Activated naive CD8-positive, alpha-beta T cell treated with anti-CD3 and anti-CD28 coated beads for 36 hours (primary cell): ENCODE measurements around the gene CEPT1. TPM values are rescaled to one million over a fixed set of nuclear protein-coding genes. Genes with fewer than 3 reads are reported as not detected.
A peak's percentile ranks its signal among the peaks of the same experiment; 100 is the strongest.

Experiments
- DNase-seq: peaks from one replicate; pipeline ENCODE4 v3.0.0; 2021
- H3K27ac Mint-ChIP-seq: one replicate; pipeline ENCODE4 v1.8.0; 2022; ENCODE audit warnings: mild to moderate bottlenecking, moderate library complexity, mixed read lengths
- H3K27me3 Mint-ChIP-seq: one replicate; pipeline ENCODE4 v1.8.0; 2022; ENCODE audit warnings: mild to moderate bottlenecking, mixed read lengths
- H3K36me3 Mint-ChIP-seq: one replicate; pipeline ENCODE4 v1.8.0; 2021; ENCODE audit warnings: mild to moderate bottlenecking, mixed read lengths
- H3K4me1 Mint-ChIP-seq: one replicate; pipeline ENCODE4 v1.8.0; 2021; ENCODE audit warnings: mixed read lengths
- H3K4me3 Mint-ChIP-seq: one replicate; pipeline ENCODE4 v1.8.0; 2022; ENCODE audit warnings: mild to moderate bottlenecking, moderate library complexity, mixed read lengths
- H3K9me3 Mint-ChIP-seq: one replicate; pipeline ENCODE4 v1.8.0; 2022; ENCODE audit warnings: mixed read lengths
- total RNA-seq, 2 experiments: library from RNA; stranded (reverse); gene quantifications; one replicate each; pipeline ENCODE4 v1.2.3, GENCODE V29; 2021

CEPT1 gene
- total RNA-seq, 2 experiments from 2014 or later, result 34.8 to 35.9 TPM

DNA sequence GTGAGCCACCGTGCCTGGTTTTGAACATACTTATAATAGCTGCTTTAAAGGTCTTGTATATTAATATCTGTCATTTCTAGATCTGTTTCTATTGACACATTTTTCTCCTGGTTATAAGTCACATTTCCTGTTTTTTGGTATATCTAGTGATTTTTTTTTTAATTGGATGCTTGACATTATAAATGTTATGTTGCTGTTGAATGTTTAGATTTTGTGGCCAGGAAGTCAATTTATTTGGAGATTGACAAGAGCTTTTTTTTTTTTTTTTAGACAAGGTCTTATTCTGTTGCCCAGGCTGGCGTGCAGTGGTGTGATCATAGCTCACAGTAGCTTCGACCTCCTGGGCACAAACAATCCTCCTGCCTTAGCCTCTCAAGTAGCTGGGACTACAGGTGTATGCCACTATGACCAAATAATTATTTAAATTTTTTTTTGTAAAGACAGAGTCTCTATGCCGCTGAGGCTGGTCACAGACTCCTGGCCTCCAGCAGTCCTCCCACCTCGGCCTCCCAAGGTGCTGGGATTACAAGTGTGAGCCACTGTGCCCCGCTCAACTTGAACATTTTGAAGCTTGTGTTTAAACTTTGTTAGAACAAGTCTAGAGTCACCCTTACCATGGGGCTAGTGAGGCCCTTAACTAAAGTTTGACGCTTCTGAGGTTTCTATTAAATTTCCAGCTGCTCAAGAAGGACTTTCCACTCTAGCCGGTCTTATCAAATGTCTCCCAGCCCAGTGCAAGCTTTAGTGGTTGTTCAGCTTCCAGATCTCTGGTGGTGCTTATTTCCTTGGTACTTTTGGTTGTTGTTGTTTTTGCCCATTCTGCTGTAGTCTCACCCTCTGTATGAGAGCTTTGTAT is 78.9 kb downstream of the CEPT1 start:
- Mint-ChIP-seq H3K27me3 (no peaks in the 10 kb centered on the region), H3K27ac (peak overlapping the region; percentile 94), H3K4me3 (peak overlapping the region; percentile 44), H3K4me1 (peaks cover 92% of the 10 kb centered on the region), H3K36me3 (peaks cover 22% of the 10 kb centered on the region), H3K9me3 (peaks cover 10% of the 10 kb centered on the region)
- no peak for DNase-seq

DNA sequence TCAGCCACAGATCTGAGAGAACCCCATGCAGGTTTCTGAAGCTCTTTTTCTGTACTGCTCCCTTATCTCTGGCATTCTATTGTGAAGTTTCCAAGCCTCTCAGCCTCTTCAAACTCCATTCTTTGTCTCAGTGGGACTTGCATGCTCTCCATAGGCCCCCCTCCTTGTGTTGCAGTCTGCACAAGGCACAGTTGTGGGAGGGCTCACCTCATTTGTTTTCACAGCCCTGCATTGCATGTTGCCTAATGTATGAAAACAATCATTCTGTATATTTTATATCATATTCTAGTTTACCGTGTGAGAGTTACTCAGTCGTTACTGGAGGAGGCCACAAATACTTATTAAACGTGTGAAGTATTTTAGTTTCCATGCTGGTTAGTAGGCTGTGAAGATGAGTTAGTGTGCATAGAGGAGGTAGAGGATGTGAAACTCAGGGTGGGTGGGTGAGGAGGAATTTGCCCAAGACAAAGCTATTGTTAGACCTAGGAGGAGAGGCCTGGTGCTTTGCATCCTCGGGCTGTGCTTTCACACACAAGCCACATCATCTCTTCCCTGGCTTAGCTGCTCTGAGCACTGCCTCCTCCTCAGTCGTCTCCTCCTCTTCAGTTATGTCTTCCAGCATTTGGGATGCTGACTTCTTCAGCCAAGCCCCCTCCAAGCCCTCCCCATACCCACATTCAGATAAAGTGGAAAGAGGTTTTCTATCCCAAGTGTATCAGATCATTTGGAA is 79.7 kb downstream of the CEPT1 start:
- Mint-ChIP-seq H3K9me3 (peaks cover 10% of the 10 kb centered on the region), H3K27ac (peak overlapping the region; percentile 94), H3K27me3 (no peaks in the 10 kb centered on the region), H3K4me1 (peaks cover 89% of the 10 kb centered on the region), H3K36me3 (peaks cover 19% of the 10 kb centered on the region), H3K4me3 (peak overlapping the region; percentile 44)
- DNase-seq, result peak; percentile 56

DNA sequence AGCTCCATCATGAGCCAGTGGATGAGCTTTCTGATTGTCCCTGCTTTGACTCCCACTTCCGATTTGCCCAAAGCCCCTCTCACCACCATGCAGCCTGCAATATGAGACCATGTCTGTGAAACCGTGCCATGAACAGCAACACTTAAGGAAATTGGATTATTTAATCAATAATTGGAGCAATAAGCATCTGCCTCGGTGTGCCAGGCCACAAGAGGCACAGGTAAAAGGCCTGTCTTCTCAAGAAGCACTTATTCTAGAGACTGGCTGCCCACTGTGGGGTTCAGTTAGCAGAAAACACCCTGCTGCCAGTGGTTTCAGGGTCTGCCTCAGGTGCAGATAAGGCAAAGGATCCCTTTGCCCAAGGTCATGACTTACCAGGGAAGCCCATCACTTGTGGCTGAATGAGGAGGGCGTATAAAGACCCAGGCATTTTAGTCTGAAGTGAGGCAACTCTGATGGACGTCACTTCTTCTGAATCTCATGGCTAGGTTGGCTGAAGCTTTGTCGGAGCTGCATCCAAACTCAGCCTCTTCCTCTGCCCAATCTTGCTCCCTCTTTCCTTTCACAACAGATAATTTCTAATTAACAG is 80.4 kb downstream of the CEPT1 start:
- Mint-ChIP-seq H3K27ac (peak overlapping the region; percentile 94), H3K36me3 (peaks cover 19% of the 10 kb centered on the region), H3K27me3 (no peaks in the 10 kb centered on the region), H3K9me3 (peaks cover 10% of the 10 kb centered on the region), H3K4me1 (peaks cover 89% of the 10 kb centered on the region), H3K4me3 (peak overlapping the region; percentile 44)
- no peak for DNase-seq

DNA sequence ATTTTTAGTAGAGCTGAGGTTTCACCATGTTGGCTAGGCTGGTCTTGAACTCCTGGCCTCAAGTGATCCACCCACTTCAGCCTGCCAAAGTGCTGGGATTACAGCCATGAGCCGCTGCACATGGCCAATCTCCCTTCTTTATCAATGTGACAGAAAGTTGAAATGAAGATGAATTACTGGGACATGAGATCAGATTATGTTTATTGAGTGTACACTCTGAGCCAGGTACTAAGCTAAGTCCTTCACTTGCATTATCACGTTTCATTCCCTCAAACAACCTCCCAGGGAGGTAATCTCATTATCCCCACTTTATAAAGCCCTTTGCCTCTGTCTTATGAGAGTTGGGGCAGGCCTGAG is 81.2 kb downstream of the CEPT1 start:
- no peak for DNase-seq
- Mint-ChIP-seq H3K27ac (peak overlapping the region; percentile 94), H3K27me3 (no peaks in the 10 kb centered on the region), H3K9me3 (peaks cover 10% of the 10 kb centered on the region), H3K4me3 (peak overlapping the region; percentile 78), H3K36me3 (peaks cover 19% of the 10 kb centered on the region), H3K4me1 (peaks cover 90% of the 10 kb centered on the region)

DNA sequence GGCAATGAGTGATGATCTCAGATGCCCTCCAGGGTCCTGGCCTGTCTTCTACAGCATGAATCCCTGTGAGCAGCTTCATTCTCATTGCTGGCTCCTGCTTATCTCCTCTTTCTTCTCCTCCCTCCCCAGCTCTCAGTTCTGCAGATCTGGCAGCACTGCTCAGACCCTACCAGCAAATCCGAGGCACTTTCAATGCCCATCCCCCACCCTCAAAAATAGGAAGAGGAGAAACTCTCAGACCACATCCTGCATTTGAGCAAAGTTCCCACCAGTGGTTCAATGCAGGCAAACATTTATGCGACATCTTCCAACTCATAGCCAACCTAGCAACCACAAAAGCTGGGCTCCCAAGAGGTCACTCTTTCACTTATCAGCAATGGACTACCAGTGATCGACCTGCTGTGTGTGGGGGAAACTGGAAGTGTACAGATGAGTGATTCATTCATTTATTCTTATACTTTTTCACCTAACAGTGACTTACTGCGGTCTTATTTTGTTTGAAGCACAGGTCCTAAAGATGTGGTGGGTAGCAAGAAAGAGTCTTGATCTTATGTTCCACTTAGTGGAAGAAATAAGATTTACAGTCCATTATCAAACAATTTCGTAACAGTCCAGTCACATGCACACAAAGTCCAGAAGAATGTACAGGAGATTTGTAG is 81.7 kb downstream of the CEPT1 start:
- H3K9me3 Mint-ChIP-seq, result peaks cover 10% of the 10 kb centered on the region
- H3K4me3 Mint-ChIP-seq, result peak overlapping the region; percentile 78
- H3K27me3 Mint-ChIP-seq, result no peaks in the 10 kb centered on the region
- H3K4me1 Mint-ChIP-seq, result peaks cover 88% of the 10 kb centered on the region
- DNase-seq, result peak; percentile 72
- peaks cover 14% of the 10 kb centered on the region for H3K36me3 Mint-ChIP-seq
- peak overlapping the region; percentile 94 for H3K27ac Mint-ChIP-seq

DNA sequence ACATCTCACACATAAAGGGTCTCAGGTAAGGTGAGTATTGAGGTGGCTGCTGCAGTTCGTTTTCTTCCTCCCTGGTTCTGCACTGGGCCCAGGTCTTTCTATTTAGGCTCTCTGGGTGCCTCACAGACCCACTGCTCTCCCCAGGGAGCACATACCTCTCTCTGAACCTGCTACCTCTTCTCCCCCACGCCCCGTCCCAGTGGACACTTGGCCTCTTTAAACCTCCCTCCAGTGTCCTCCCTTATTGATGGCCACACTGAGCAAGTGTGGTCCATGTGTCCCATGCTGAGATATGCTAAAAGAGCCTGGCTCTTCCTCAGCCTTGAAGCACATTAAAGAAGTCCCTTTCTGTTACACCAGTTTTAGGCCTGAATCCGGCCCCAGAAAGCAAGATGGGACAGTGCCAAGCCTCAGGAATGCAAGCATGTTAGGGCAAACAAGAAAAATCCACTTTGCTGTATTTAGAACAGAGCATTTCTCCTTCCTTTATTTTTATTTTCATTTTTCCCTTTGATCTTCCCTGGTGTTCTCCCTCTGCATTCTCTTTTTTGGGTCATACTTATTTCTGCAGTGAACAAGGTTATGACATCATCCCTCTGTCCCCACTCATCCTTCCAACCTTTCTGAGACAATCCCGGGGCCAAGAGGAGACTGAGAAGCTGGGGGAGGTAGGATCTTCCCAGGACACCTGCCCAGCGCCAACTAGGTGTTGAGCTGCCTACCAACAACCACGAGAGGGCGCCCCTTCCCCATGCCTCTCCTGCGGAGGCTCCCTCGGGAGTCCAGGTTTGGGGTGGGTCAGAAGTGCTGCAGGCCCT is 82.5 kb downstream of the CEPT1 start:
- DNase-seq, result peak; percentile 74
- Mint-ChIP-seq H3K4me3 (peak overlapping the region; percentile 78), H3K27me3 (no peaks in the 10 kb centered on the region), H3K4me1 (peaks cover 88% of the 10 kb centered on the region), H3K27ac (peak overlapping the region; percentile 94), H3K36me3 (peaks cover 16% of the 10 kb centered on the region), H3K9me3 (peaks cover 10% of the 10 kb centered on the region)

DNA sequence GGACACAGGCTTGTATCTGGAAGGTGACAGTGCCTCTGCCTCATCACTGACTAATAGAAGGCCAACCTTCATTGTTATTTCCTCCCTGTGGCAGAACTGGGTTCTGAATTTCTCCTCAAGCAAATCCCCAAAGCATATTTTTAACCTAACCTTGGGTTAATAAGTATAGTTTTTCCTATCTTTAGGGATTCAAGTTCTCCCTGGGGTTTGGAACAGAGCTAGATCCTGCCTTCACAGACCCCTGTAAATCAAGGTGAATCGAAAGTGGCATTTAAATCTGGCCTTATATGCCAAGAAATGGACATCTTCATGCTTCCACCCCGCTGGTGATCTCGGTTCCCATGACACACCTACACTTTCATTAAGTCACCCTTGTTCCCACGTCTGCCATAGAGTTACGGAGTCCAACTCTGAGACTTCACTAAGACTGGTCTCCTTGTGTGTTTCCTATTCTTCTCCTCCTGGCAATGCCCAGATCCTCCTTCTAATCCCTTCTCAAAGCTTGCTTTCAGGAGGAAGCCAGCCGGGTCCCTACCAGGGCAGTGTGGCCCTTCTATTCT is 83.2 kb downstream of the CEPT1 start:
- H3K4me1 Mint-ChIP-seq, result peaks cover 88% of the 10 kb centered on the region
- peaks cover 10% of the 10 kb centered on the region for H3K36me3 Mint-ChIP-seq
- no peak overlapping the region for H3K4me3 Mint-ChIP-seq
- no peak for DNase-seq
- H3K27me3 Mint-ChIP-seq, result no peaks in the 10 kb centered on the region
- peaks cover 5% of the 10 kb centered on the region for H3K9me3 Mint-ChIP-seq
- H3K27ac Mint-ChIP-seq, result peak overlapping the region; percentile 94

DNA sequence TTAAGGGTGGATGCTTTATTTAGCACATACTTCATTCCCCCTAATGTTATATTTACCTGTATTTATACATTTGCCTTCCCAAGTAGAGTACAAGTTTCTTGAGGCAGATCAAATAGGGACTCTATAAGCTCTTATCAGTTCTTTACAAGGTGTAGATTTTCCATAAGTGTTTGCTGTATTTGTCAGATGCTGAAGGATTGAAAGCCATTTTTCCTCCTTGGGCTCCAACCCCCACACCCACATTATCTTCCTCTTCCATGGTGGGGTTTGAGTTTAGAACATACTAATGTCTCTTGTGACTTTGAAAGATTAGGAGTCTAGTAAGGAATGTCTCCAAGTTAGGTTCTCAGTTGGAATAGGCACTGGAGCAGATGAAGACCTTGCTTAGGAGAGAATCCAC is 85.1 kb downstream of the CEPT1 start:
- Mint-ChIP-seq H3K4me1 (peaks cover 82% of the 10 kb centered on the region), H3K27me3 (no peaks in the 10 kb centered on the region), H3K36me3 (peaks cover 1% of the 10 kb centered on the region), H3K9me3 (no peaks in the 10 kb centered on the region), H3K27ac (peak overlapping the region; percentile 86), H3K4me3 (peak overlapping the region; percentile 64)
- DNase-seq, result no peak

DNA sequence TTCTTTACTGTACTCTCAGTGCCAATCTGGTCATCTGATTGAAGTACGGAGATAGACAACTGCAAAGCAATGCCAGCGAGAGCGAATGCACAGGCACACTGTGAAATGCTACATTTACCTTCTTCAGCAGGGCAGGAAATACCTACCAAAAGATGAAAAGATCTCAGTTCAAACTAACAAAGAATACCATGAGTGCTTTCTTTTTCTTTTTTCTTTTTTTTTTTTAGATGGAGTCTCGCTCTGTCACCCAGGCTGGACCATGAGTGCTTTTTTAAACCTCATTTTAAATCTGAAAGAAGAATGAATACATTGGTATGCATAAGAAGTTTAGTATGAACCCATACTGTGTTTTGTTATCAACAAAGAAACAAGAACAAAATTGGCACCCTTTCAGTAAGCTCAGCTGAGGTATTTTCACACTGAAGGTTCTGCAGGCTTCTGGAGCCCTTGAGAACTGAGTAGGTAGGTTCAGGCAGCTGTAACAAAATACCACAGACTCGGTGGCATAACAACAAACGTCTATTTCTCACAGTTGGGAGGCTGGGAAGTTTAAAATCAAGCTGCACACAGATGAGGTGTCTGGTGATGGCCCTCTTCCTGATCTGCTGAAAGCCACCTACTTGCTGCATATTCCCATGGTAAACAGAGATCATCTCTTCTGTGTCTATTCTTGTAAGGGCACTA is 85.8 kb downstream of the CEPT1 start:
- H3K36me3 Mint-ChIP-seq, result peaks cover 1% of the 10 kb centered on the region
- H3K27me3 Mint-ChIP-seq, result no peaks in the 10 kb centered on the region
- peaks cover 78% of the 10 kb centered on the region for H3K4me1 Mint-ChIP-seq
- no peaks in the 10 kb centered on the region for H3K9me3 Mint-ChIP-seq
- DNase-seq, result no peak
- peak overlapping the region; percentile 86 for H3K27ac Mint-ChIP-seq
- peak overlapping the region; percentile 64 for H3K4me3 Mint-ChIP-seq

DNA sequence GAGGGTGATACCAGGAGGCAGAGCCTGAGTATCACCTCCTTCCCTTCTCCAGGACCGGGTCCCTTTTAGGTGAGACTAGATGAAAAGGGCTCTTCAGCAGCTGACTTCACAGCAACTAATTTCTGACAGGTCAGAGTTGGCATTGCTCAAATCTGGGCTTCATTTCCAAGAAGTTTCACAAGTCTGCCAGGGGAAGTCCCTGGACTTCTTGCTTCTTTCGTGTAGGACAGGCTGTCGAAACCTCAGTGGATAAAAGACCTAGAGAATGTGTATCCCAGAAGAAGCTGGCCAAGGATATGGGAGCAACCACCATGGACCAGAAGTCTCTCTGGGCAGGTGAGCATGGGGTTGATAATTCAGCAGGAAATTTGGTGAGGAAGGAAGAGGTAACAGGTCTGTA is 87.4 kb downstream of the CEPT1 start, which contains the start of gene CHI3L2:
Gene CHI3L2 (plus strand): TSS at position 280 of the 400 bp plus-strand sequence. CDS start 17 bp downstream, at position 297.
- Mint-ChIP-seq H3K36me3 (peaks cover 1% of the 10 kb centered on the region), H3K9me3 (no peaks in the 10 kb centered on the region), H3K4me3 (no peak within 1 kb of the TSS), H3K27me3 (no peaks in the 10 kb centered on the region), H3K27ac (peak within 1 kb of the TSS; percentile 62), H3K4me1 (peaks cover 72% of the 10 kb centered on the region)
- no peak for DNase-seq

DNA sequence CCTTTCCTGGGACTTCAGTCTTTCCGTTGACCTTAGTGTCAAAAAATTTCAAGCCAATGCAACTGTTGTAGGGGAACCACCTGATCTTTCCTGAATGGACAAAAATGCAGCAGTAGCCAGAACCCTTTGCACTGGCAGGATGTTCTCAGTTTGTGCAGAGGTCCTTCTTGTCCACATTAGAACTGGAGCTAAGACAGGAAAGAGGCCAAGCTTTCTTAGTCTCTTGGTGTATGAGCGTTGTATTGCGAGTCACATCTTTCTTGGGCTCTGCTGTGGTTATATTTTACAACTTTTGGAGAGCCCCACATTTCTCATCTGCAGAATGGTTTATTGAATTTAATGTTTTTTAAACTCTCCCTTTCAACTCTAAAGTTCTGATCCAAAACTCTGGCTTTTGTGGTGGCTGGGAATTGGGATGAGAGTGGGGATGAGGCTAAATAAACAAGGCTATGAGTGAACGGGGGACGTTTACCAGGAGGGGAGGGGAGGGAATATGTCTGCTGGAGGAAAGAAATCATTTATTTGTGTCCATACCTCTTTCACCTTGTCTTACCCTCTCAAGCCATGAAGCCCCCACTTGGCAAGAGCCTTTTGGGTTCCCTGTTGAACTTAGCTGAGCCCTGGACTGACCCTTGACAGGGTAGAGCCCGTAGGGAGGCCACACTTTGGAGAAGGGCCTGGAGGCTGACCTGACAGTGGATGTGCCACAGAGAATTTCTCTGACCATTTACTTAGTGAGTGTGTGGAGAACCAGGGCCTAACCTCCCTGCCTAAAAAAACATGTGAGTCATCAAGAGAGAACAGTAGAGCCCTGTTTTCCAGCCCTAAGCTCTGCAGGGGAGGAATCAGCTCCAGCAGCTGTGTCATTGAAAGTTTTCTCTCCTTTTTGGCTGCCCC is 88.1 kb downstream of the CEPT1 start:
- Mint-ChIP-seq H3K27me3 (no peaks in the 10 kb centered on the region), H3K36me3 (peaks cover 1% of the 10 kb centered on the region), H3K4me1 (peaks cover 67% of the 10 kb centered on the region), H3K9me3 (no peaks in the 10 kb centered on the region), H3K27ac (peak overlapping the region; percentile 62), H3K4me3 (no peak overlapping the region)
- DNase-seq, result no peak

DNA sequence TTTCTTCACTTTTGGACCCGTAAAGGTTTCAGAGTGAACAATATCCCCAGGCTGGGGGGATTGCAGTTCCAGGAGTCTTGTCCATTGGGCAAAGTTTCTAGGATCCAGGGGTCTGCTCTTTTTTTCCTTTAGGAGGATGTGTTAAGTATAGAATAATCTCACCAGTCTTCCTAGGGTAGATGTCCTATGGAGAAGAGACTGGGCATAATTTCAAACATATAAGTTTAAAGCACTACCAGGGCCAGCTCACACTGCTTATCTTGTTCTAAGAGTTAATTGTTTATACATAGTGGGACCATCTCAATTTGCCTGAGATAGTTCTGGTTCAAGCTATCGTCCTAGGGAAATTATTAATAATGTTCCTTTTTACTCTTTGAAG is 88.7 kb downstream of the CEPT1 start:
- Mint-ChIP-seq H3K4me1 (peaks cover 62% of the 10 kb centered on the region), H3K4me3 (no peak overlapping the region), H3K9me3 (no peaks in the 10 kb centered on the region), H3K36me3 (peaks cover 1% of the 10 kb centered on the region), H3K27ac (no peak overlapping the region), H3K27me3 (no peaks in the 10 kb centered on the region)
- no peak for DNase-seq

DNA sequence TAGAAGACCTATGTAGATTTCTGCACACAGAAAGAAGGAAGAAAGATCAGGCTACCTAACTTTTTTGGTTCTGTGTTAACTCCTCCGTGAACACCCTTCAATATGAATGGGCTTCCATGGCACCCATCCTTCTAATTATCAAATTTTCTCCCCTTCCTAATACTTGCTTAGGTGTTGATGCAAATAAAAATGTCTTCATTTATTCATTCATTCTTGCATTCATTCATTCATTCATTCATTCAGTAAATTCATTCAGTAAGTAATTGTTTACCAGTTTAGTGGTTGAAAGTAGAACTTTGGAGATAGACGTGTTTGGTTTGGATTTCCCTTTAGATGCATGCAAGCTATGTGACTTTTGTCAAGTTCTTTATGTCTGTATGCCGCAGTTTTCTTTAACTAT is 92.1 kb downstream of the CEPT1 start:
- Mint-ChIP-seq H3K27ac (no peak overlapping the region), H3K9me3 (no peaks in the 10 kb centered on the region), H3K4me1 (peaks cover 45% of the 10 kb centered on the region), H3K27me3 (no peaks in the 10 kb centered on the region), H3K36me3 (peaks cover 2% of the 10 kb centered on the region), H3K4me3 (no peak overlapping the region)
- no peak for DNase-seq
